Fibroblast of lung (primary cell): ENCODE data around the gene RGP1. TPM values are rescaled to one million over a fixed set of nuclear protein-coding genes. Genes with fewer than 3 reads are reported as not detected.

Experiments
- DNase-seq, 2 donors: peaks; one replicate each; pipeline versions ENCODE4 v3.0.0 to v3.0.0-alpha.2; 2010; ENCODE audit warnings: low read depth in 2 of 2
- H2AFZ ChIP-seq: 2 replicates; pipeline ENCODE4 v1.5.1; 2012; ENCODE audit warnings: low read length, control low read depth, inconsistent platforms
- H3K27ac ChIP-seq: 2 replicates; pipeline ENCODE4 v1.5.1; 2011; ENCODE audit warnings: low read length, control low read depth; ENCODE audit not compliant: insufficient read depth
- H3K27me3 ChIP-seq: 2 replicates; pipeline ENCODE4 v1.5.1; 2011; ENCODE audit warnings: mild to moderate bottlenecking, low read length; ENCODE audit not compliant: control insufficient read depth, insufficient read depth
- H3K36me3 ChIP-seq: 2 replicates; pipeline ENCODE4 v1.5.1; 2011; ENCODE audit warnings: low read length; ENCODE audit not compliant: control insufficient read depth, insufficient read depth
- H3K4me1 ChIP-seq: 2 replicates; pipeline ENCODE4 v1.5.1; 2011; ENCODE audit warnings: low read length; ENCODE audit not compliant: control insufficient read depth, insufficient read depth; ENCODE audit errors: extremely low read depth
- H3K4me2 ChIP-seq: 2 replicates; pipeline ENCODE4 v1.5.1; 2011; ENCODE audit warnings: low read length, control low read depth; ENCODE audit not compliant: insufficient read depth; ENCODE audit errors: extremely low read depth
- H3K4me3 ChIP-seq, 4 experiments: fragments of 200-600 bp in 1 of 4; sonication (generic) in 1 of 4; replicated peaks in 1 of 4; 2 replicates each; pipeline ENCODE4 v1.5.1; 2011 to 2016; ENCODE audit warnings: low read length in 4 of 4, low read depth in 3 of 4, mild to moderate bottlenecking in 3 of 4, control low read depth in 2 of 4, inconsistent platforms in 1 of 4, mixed read lengths in 1 of 4; ENCODE audit not compliant: insufficient read depth in 1 of 4; ENCODE audit errors: control extremely low read depth in 1 of 4
- H3K79me2 ChIP-seq: 2 replicates; pipeline ENCODE4 v1.5.1; 2012; ENCODE audit warnings: mild to moderate bottlenecking, low read length, inconsistent platforms; ENCODE audit not compliant: control insufficient read depth, insufficient read depth
- H3K9ac ChIP-seq: 2 replicates; pipeline ENCODE4 v1.5.1; 2011; ENCODE audit warnings: mild to moderate bottlenecking, low read length, control low read depth; ENCODE audit not compliant: insufficient read depth
- H3K9me3 ChIP-seq: 2 replicates; pipeline ENCODE4 v1.5.1; 2012; ENCODE audit warnings: low read depth, low read length; ENCODE audit not compliant: control insufficient read depth, insufficient read depth
- H4K20me1 ChIP-seq: 2 replicates; pipeline ENCODE4 v1.5.1; 2011; ENCODE audit warnings: low read length; ENCODE audit not compliant: control insufficient read depth, insufficient read depth; ENCODE audit errors: extremely low read depth
- EZH2 ChIP-seq: IDR thresholded peaks from 2 replicates; pipeline ENCODE4 v1.5.1; 2012; ENCODE audit warnings: low read length, control low read depth, mild to moderate bottlenecking; ENCODE audit errors: missing control alignments
- polyA plus RNA-seq, 2 donors: library from polyadenylated mRNA; depleted of rRNA in 1 of 2; stranded (reverse) in 1 of 2; unstranded in 1 of 2; fragments of >200 nt; gene quantifications; 2 replicates each; pipeline ENCODE4 v1.2.1, GENCODE V29; 2011 to 2012; ENCODE audit warnings: missing spikeins in 1 of 2
- total RNA-seq: library from RNA; depleted of rRNA; stranded (reverse); fragments of >200 nt; gene quantifications from 2 replicates; pipeline ENCODE4 v1.2.1, GENCODE V29; 2014
- TF ChIP-seq, protein P1 (sequence below), 2 donors: IDR thresholded peaks in 1 of 2; conservative IDR thresholded peaks in 1 of 2; 1 replicate in 1 of 2; 2 replicates in 1 of 2; pipeline ENCODE4 v1.5.1; 2011 to 2012; ENCODE audit warnings: low read length in 2 of 2, control low read depth in 1 of 2, inconsistent platforms in 1 of 2, low read depth in 1 of 2, mild to moderate bottlenecking in 1 of 2

Gene RGP1
- total and polyA plus RNA-seq, 2 donors (not counting 1 experiment from before 2014, with no cell fraction given) = 14.9 to 17.4 TPM

- Histone ChIP-seq H2AFZ (no peak overlapping the region), H3K79me2 (no peaks in the 10 kb centered on the region), H3K36me3 (no peaks in the 10 kb centered on the region), H3K27ac (no peak overlapping the region), H4K20me1 (no peaks in the 10 kb centered on the region), H3K9ac (no peak overlapping the region), H3K27me3 (no peaks in the 10 kb centered on the region), H3K9me3 (no peaks in the 10 kb centered on the region), H3K4me1 (no peaks in the 10 kb centered on the region), H3K4me2 (no peak overlapping the region), H3K4me3 (no peak overlapping the region)
- no peak for DNase-seq
- TF ChIP-seq EZH2 = no peak
- TF ChIP-seq, protein P1, sequence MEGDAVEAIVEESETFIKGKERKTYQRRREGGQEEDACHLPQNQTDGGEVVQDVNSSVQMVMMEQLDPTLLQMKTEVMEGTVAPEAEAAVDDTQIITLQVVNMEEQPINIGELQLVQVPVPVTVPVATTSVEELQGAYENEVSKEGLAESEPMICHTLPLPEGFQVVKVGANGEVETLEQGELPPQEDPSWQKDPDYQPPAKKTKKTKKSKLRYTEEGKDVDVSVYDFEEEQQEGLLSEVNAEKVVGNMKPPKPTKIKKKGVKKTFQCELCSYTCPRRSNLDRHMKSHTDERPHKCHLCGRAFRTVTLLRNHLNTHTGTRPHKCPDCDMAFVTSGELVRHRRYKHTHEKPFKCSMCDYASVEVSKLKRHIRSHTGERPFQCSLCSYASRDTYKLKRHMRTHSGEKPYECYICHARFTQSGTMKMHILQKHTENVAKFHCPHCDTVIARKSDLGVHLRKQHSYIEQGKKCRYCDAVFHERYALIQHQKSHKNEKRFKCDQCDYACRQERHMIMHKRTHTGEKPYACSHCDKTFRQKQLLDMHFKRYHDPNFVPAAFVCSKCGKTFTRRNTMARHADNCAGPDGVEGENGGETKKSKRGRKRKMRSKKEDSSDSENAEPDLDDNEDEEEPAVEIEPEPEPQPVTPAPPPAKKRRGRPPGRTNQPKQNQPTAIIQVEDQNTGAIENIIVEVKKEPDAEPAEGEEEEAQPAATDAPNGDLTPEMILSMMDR (conservative IDR thresholded peaks at IDR 0.05 in 1 of 2, IDR thresholded peaks at IDR 0.05 in 1 of 2; ENCODE audit: low read depth in 1 of 2, low read length in 2 of 2) = no peak
These were observed 14.1 kb downstream of the RGP1 start for GRCh38 chr9:35763181-35763580.

DNA sequence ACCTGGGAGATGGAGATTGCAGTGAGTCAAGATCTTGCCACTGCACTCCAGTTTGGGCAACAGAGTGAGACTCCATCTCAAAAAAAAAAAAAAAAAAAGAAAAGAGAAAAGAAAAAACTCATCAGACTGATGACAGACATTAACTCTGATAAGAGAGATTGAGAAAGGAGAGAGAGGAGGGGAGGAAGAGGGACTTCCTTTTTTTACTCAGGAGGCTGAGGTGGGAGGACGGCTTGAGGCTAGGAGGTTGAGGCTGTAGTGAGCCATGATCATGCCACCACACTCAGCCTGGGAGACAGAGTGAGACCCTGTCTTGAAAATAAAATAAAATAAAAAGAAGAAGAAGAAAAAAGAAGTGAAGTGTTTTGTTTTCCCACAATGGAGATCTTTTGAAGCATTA, 14.7 kb downstream of the RGP1 start:
- Histone ChIP-seq H3K79me2 (no peaks in the 10 kb centered on the region), H3K36me3 (no peaks in the 10 kb centered on the region), H2AFZ (no peak overlapping the region), H4K20me1 (no peaks in the 10 kb centered on the region), H3K9ac (no peak overlapping the region), H3K4me2 (no peak overlapping the region), H3K27me3 (no peaks in the 10 kb centered on the region), H3K27ac (no peak overlapping the region), H3K4me1 (no peaks in the 10 kb centered on the region), H3K9me3 (no peaks in the 10 kb centered on the region), H3K4me3 (no peak overlapping the region)
- TF ChIP-seq, protein P1 (conservative IDR thresholded peaks at IDR 0.05 in 1 of 2, IDR thresholded peaks at IDR 0.05 in 1 of 2; ENCODE audit: low read depth in 1 of 2, low read length in 2 of 2) = no peak
- TF ChIP-seq EZH2 = no peak
- DNase-seq = no peak

DNA sequence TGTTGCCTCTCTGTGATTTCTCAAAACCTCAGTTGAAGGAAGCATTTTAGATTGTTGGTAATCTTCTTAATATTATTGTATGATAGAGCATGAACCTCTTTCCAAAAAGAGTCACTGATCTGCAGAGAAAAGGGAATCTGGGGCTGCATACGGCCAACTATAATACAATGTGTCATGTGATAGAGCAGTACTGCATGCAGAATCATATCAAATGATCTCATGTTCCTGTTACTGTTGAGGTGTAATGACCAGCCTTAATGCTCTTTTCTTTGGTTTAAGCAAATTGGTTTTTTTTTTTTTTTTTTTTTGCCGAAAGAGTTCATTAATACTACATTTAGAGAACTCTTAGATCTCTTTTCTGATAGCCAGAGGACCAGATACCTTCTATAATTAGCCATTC, 17.9 kb downstream of the RGP1 start:
- no peaks in the 10 kb centered on the region for H3K36me3 ChIP-seq
- H3K27ac ChIP-seq = no peak overlapping the region
- no peaks in the 10 kb centered on the region for H4K20me1 ChIP-seq
- no peaks in the 10 kb centered on the region for H3K79me2 ChIP-seq
- H3K4me3 ChIP-seq = no peak overlapping the region
- no peaks in the 10 kb centered on the region for H3K4me1 ChIP-seq
- H3K4me2 ChIP-seq = no peak overlapping the region
- H2AFZ ChIP-seq = no peak overlapping the region
- TF ChIP-seq EZH2 = no peak
- no peaks in the 10 kb centered on the region for H3K9me3 ChIP-seq
- H3K9ac ChIP-seq = no peak overlapping the region
- DNase-seq = no peak
- peaks cover 11% of the 10 kb centered on the region for H3K27me3 ChIP-seq
